GM20000 (cell line): ENCODE data around the gene STAG2.

Experiments used
- DNase-seq: peaks from one replicate; pipeline ENCODE4 v3.0.0; 2012; ENCODE audit warnings: low spot score
- CTCF ChIP-seq: IDR thresholded peaks from 2 replicates; pipeline ENCODE4 v1.5.1; 2012; ENCODE audit warnings: mild to moderate bottlenecking, control low read depth; ENCODE audit errors: extremely low read depth, missing control alignments

STAG2 gene

GRCh38 chrX:123964156-123964834 lies 2.8 kb downstream of the STAG2 start:
- no peak for TF ChIP-seq CTCF
- DNase-seq = no peak

GRCh38 chrX:123965712-123966111 lies 4.2 kb downstream of the STAG2 start:
- DNase-seq = no peak
- TF ChIP-seq CTCF = no peak

- no peak for DNase-seq
- no peak for TF ChIP-seq CTCF
Measured at GRCh38 chrX:123967497-123967896, 6.0 kb downstream of the STAG2 start.

GRCh38 chrX:123968383-123969050 lies 7.0 kb downstream of the STAG2 start:
- no peak for DNase-seq
- no peak for TF ChIP-seq CTCF

- DNase-seq = no peak
- TF ChIP-seq CTCF = no peak
Measured at GRCh38 chrX:123971982-123972381, 10.5 kb downstream of the STAG2 start.

GRCh38 chrX:123973921-123974320 lies 12.4 kb downstream of the STAG2 start:
- no peak for DNase-seq
- no peak for TF ChIP-seq CTCF

- no peak for TF ChIP-seq CTCF
- DNase-seq = no peak
Measured at GRCh38 chrX:123975180-123975579, 13.7 kb downstream of the STAG2 start.
